GM23338 (cell line): Measurements from ENCODE around the gene ZNF438.

ENCODE experiments used
- EZH2 ChIP-seq: fragments of 200-600 bp; sonication (generic); IDR thresholded peaks from one replicate; pipeline ENCODE4 v1.8.0; 2017; ENCODE audit warnings: antibody characterized with exemption, mild to moderate bottlenecking, low read depth; ENCODE audit not compliant: unreplicated experiment
- EZH2phosphoT487 ChIP-seq: fragments of 200-600 bp; sonication (generic); IDR thresholded peaks from one replicate; pipeline ENCODE4 v1.8.1; 2018; ENCODE audit warnings: antibody characterized with exemption; ENCODE audit not compliant: unreplicated experiment
- POLR2AphosphoS5 ChIP-seq: IDR thresholded peaks from 2 replicates; pipeline ENCODE4 v1.6.1; 2016; ENCODE audit warnings: antibody characterized with exemption, low read depth
- ZNF331 ChIP-seq: fragments of 250-450 bp; sonication (Bioruptor Pico); IDR thresholded peaks from 2 replicates; pipeline ENCODE4 v1.5.0; 2020; ENCODE audit warnings: low read depth, mild to moderate bottlenecking, moderate library complexity
- TF ChIP-seq, protein P1 (sequence below), 2 experiments: fragments of 200-600 bp in 1 of 2; sonication (generic) in 1 of 2; conservative IDR thresholded peaks; 2 replicates each; pipeline versions ENCODE4 v1.5.1 to v1.6.1; 2016 to 2017; ENCODE audit warnings: antibody characterized with exemption in 2 of 2, low read depth in 2 of 2, mild to moderate bottlenecking in 2 of 2, moderate library complexity in 1 of 2
- TF ChIP-seq, protein P2 (sequence below): IDR thresholded peaks from one replicate; pipeline ENCODE4 v1.6.1; 2018; ENCODE audit warnings: antibody characterized with exemption; ENCODE audit not compliant: unreplicated experiment
- TF ChIP-seq, protein P3 (sequence below): IDR thresholded peaks from 2 replicates; pipeline ENCODE4 v1.6.1; 2016; ENCODE audit warnings: antibody characterized with exemption
- TF ChIP-seq, protein P4 (sequence below): fragments of 250-450 bp; sonication (Bioruptor Pico); IDR thresholded peaks from 2 replicates; pipeline ENCODE4 v1.5.0; 2020; ENCODE audit warnings: mild to moderate bottlenecking, moderate library complexity

DNA sequence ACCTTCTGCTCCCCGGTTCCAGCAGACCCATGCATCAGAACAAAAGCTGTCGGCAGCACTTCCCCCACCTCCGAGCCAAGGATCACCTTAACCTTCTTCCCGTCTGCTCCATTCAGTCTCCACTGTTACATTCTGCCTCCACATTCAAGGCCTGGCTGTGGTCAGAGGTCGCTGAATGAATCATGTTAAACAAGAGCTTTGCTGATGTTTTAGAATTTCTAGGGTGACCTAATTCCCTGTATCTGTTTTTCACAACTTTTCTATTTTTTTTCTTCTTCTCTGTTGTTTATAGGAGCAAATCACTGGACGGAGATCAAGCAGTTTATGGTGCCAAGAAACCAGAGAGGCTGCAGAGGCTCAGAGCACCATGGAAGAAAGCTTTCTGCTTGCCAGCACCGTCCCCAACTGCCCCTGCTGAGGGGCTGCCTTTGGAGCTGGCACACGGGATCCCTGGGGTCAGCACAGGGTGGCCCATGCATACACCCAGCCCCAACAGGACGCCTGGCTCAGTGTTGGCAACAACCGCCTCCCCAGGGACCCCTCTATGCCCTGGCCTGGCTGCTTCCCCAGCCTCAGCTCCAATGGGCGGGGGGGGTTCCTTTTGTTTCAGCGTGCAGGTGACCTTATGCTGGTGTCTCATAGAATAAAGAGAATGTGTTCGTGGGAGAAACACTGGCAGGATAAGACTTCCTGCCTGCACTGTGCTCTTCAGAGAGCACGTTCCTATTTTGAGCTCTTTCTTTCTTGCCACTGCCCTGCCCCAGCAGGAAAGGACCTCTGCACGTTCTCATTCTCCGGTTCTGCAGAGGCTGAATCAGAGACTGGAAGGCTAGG lies 219.4 kb downstream of the ZNF438 start:
- TF ChIP-seq, protein P1, sequence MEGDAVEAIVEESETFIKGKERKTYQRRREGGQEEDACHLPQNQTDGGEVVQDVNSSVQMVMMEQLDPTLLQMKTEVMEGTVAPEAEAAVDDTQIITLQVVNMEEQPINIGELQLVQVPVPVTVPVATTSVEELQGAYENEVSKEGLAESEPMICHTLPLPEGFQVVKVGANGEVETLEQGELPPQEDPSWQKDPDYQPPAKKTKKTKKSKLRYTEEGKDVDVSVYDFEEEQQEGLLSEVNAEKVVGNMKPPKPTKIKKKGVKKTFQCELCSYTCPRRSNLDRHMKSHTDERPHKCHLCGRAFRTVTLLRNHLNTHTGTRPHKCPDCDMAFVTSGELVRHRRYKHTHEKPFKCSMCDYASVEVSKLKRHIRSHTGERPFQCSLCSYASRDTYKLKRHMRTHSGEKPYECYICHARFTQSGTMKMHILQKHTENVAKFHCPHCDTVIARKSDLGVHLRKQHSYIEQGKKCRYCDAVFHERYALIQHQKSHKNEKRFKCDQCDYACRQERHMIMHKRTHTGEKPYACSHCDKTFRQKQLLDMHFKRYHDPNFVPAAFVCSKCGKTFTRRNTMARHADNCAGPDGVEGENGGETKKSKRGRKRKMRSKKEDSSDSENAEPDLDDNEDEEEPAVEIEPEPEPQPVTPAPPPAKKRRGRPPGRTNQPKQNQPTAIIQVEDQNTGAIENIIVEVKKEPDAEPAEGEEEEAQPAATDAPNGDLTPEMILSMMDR (conservative IDR thresholded peaks at IDR 0.05; ENCODE audit: low read depth in 2 of 2) = no peak
- no peak for TF ChIP-seq EZH2
- TF ChIP-seq, protein P2, sequence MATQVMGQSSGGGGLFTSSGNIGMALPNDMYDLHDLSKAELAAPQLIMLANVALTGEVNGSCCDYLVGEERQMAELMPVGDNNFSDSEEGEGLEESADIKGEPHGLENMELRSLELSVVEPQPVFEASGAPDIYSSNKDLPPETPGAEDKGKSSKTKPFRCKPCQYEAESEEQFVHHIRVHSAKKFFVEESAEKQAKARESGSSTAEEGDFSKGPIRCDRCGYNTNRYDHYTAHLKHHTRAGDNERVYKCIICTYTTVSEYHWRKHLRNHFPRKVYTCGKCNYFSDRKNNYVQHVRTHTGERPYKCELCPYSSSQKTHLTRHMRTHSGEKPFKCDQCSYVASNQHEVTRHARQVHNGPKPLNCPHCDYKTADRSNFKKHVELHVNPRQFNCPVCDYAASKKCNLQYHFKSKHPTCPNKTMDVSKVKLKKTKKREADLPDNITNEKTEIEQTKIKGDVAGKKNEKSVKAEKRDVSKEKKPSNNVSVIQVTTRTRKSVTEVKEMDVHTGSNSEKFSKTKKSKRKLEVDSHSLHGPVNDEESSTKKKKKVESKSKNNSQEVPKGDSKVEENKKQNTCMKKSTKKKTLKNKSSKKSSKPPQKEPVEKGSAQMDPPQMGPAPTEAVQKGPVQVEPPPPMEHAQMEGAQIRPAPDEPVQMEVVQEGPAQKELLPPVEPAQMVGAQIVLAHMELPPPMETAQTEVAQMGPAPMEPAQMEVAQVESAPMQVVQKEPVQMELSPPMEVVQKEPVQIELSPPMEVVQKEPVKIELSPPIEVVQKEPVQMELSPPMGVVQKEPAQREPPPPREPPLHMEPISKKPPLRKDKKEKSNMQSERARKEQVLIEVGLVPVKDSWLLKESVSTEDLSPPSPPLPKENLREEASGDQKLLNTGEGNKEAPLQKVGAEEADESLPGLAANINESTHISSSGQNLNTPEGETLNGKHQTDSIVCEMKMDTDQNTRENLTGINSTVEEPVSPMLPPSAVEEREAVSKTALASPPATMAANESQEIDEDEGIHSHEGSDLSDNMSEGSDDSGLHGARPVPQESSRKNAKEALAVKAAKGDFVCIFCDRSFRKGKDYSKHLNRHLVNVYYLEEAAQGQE = no peak
- no peak for TF ChIP-seq POLR2AphosphoS5
- TF ChIP-seq, protein P3, sequence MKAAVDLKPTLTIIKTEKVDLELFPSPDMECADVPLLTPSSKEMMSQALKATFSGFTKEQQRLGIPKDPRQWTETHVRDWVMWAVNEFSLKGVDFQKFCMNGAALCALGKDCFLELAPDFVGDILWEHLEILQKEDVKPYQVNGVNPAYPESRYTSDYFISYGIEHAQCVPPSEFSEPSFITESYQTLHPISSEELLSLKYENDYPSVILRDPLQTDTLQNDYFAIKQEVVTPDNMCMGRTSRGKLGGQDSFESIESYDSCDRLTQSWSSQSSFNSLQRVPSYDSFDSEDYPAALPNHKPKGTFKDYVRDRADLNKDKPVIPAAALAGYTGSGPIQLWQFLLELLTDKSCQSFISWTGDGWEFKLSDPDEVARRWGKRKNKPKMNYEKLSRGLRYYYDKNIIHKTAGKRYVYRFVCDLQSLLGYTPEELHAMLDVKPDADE = no peak
- TF ChIP-seq EZH2phosphoT487 = no peak
- TF ChIP-seq, protein P4, sequence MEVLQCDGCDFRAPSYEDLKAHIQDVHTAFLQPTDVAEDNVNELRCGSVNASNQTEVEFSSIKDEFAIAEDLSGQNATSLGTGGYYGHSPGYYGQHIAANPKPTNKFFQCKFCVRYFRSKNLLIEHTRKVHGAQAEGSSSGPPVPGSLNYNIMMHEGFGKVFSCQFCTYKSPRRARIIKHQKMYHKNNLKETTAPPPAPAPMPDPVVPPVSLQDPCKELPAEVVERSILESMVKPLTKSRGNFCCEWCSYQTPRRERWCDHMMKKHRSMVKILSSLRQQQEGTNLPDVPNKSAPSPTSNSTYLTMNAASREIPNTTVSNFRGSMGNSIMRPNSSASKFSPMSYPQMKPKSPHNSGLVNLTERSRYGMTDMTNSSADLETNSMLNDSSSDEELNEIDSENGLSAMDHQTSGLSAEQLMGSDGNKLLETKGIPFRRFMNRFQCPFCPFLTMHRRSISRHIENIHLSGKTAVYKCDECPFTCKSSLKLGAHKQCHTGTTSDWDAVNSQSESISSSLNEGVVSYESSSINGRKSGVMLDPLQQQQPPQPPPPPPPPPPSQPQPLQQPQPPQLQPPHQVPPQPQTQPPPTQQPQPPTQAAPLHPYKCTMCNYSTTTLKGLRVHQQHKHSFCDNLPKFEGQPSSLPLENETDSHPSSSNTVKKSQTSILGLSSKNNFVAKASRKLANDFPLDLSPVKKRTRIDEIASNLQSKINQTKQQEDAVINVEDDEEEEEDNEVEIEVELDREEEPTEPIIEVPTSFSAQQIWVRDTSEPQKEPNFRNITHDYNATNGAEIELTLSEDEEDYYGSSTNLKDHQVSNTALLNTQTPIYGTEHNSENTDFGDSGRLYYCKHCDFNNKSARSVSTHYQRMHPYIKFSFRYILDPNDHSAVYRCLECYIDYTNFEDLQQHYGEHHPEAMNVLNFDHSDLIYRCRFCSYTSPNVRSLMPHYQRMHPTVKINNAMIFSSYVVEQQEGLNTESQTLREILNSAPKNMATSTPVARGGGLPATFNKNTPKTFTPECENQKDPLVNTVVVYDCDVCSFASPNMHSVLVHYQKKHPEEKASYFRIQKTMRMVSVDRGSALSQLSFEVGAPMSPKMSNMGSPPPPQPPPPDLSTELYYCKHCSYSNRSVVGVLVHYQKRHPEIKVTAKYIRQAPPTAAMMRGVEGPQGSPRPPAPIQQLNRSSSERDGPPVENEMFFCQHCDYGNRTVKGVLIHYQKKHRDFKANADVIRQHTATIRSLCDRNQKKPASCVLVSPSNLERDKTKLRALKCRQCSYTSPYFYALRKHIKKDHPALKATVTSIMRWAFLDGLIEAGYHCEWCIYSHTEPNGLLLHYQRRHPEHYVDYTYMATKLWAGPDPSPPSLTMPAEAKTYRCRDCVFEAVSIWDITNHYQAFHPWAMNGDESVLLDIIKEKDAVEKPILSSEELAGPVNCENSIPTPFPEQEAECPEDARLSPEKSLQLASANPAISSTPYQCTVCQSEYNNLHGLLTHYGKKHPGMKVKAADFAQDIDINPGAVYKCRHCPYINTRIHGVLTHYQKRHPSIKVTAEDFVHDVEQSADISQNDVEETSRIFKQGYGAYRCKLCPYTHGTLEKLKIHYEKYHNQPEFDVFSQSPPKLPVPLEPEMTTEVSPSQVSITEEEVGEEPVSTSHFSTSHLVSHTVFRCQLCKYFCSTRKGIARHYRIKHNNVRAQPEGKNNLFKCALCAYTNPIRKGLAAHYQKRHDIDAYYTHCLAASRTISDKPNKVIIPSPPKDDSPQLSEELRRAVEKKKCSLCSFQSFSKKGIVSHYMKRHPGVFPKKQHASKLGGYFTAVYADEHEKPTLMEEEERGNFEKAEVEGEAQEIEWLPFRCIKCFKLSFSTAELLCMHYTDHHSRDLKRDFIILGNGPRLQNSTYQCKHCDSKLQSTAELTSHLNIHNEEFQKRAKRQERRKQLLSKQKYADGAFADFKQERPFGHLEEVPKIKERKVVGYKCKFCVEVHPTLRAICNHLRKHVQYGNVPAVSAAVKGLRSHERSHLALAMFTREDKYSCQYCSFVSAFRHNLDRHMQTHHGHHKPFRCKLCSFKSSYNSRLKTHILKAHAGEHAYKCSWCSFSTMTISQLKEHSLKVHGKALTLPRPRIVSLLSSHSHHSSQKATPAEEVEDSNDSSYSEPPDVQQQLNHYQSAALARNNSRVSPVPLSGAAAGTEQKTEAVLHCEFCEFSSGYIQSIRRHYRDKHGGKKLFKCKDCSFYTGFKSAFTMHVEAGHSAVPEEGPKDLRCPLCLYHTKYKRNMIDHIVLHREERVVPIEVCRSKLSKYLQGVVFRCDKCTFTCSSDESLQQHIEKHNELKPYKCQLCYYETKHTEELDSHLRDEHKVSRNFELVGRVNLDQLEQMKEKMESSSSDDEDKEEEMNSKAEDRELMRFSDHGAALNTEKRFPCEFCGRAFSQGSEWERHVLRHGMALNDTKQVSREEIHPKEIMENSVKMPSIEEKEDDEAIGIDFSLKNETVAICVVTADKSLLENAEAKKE = no peak
- TF ChIP-seq ZNF331 (CRISPR knock-in tag) = no peak
